Memory B cell (primary cell): ENCODE measurements around the gene ROR2.
A peak's percentile ranks its signal among the peaks of the same experiment; 100 is the strongest.
"Not testable (repeated sequence)": the region's sequence is repeated elsewhere in the genome, so short reads cannot be mapped to it uniquely, and the experiment has no call there.

Experiments used
- ATAC-seq: fragments of 150-1000 bp; cut with Tn5 transposase; 2 replicates; pipeline ENCODE4 v1.10.0; 2021; ENCODE audit warnings: low read depth, mild to moderate bottlenecking, moderate library complexity
- DNase-seq, 2 donors: peaks; one replicate each; pipeline ENCODE4 v3.0.0; 2022; ENCODE audit warnings: low spot score in 2 of 2
- H3K27ac Mint-ChIP-seq: one replicate; pipeline ENCODE4 v1.8.0; 2022; ENCODE audit warnings: mild to moderate bottlenecking, moderate library complexity, mixed read lengths
- H3K27me3 Mint-ChIP-seq: one replicate; pipeline ENCODE4 v1.8.0; 2022; ENCODE audit warnings: mixed read lengths
- H3K36me3 Mint-ChIP-seq: one replicate; pipeline ENCODE4 v1.8.0; 2022; ENCODE audit warnings: mild to moderate bottlenecking, mixed read lengths
- H3K4me1 Mint-ChIP-seq: one replicate; pipeline ENCODE4 v1.8.0; 2022; ENCODE audit warnings: mixed read lengths
- H3K4me3 Mint-ChIP-seq: one replicate; pipeline ENCODE4 v1.8.0; 2022; ENCODE audit warnings: mild to moderate bottlenecking, moderate library complexity, mixed read lengths
- H3K9me3 Mint-ChIP-seq: one replicate; pipeline ENCODE4 v1.8.0; 2022; ENCODE audit warnings: mixed read lengths

The ROR2 gene

DNA sequence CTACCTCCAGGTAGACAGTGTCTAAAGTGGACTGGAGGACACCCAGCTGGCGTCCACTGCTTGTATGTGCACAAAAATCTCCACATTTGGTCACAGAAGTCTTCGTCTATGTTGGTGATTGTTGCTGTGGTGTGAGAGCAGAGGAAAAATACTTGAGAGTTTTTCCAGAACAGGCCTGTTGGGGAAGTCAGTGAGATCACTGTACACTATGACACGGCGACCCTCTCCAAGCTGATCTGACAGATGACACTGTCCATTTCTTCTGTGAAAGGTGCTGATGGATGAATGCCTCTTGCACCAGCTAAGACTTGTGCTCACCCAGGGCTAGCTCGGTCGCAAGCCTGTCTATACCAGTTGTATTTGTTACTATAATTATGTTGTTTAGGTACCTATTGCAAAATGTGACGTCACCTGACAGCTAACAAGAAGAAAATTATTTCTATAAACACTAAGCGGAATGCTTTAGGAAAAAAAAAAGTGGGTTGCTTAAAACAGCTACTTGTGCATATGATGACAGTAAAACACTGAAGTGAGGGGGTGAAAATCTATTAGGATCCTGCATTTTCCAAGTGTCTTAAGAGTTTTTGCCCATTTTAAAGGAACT lies 142.3 kb downstream of the ROR2 start:
- Mint-ChIP-seq H3K27me3 (peaks cover 5% of the 10 kb centered on the region), H3K9me3 (no peaks in the 10 kb centered on the region), H3K4me3 (no peak overlapping the region), H3K36me3 (no peaks in the 10 kb centered on the region), H3K27ac (no peak overlapping the region), H3K4me1 (no peaks in the 10 kb centered on the region)
- ATAC-seq (no peak), DNase-seq (no peak)

DNA sequence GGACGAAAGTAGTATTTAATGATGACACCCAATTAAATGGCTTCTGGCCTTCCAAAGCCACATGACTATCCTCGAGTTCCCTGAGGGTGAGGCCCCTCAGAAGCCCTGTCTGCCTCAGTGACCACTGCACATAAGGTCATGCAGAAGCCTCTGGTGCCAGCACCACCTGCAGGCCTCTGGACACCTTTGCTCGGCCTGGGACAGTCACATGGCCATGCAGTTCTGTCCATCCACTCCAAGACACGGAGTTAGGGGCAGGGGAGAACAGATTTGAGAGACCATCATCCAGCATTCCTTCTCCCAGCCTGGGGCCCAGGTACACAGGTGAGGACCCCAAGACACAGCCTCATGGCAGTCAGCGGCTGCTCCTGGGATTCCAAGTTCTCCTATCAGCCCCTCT lies 145.0 kb downstream of the ROR2 start:
- Mint-ChIP-seq H3K4me1 (no peaks in the 10 kb centered on the region), H3K9me3 (no peaks in the 10 kb centered on the region), H3K36me3 (no peaks in the 10 kb centered on the region), H3K4me3 (no peak overlapping the region), H3K27ac (no peak overlapping the region), H3K27me3 (peaks cover 8% of the 10 kb centered on the region)
- DNase-seq (no peak), ATAC-seq (no peak)

DNA sequence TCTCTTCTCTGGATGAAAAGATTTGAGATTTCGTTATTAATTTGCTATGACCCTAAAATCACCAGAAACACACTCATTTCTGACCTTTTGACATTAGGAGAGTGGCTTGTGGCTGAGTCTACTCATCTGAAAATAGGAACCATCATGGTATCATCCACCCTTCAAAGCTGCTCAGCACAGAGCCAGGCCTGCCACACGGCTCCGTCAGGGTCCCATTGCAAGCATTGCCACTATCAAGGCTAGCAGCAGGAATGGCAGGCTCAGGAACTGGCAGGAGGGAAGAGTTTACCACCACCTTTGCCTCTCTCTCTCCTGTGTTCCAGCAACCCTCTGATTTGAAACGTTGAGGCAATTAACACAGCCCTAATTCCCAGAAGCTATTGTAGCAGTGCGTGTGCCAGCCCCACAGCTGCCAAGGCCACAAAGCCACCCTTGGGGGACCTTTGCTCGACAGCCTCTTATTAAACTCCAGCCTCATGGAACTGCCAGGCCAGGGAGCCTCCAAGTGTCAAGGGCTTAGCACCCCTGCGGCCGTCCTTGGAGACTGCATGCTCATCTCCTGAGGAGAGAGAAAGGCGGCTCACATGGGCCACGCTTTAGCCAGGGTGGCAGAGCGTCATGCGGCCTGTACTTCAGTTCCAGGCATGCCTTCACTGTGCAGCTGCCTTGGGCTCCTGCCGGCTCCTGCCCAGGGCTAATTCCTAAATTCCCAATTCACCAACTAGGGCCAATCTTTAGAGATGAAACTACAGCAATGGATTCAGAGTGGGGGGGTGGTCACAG lies 145.9 kb downstream of the ROR2 start:
- no peak for ATAC-seq
- DNase-seq: no peak
- H3K4me1 Mint-ChIP-seq: peaks cover under 1% of the 10 kb centered on the region

DNA sequence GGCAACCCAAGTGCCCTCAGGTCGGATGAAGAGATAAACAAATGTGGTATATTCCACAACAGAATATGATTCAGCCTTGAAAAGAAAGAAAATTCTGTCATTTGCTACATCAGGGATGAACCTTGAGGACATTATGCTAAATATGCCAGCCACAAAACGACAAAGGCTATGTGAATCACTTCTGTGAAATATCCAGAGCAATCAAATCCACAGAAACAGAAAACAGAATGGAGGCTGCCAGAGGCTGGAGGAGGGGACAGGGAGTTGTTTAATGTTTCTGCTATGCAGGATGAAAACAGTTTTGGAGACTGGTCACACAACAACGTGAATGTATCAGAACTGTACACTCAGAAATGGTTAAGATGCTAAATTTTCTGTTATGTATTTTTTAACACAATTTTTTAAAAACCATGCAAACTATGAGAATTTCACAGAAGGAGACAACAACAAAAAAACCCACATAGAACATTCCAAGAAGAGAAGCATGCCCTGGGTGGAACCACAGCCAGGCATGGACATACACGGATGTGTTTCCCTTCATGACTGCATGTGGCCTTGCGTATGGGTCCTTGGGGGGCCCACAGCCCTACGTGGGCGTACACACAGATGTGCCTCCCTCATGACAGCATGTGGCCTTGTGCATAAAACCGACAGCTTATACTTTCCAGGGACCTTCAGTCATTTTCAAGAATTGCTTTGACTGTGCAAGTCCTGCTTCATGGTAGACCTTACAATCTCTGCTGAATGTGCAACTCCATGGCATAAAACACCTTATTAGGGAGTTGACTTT lies 146.7 kb downstream of the ROR2 start:
- DNase-seq: no peak
- Mint-ChIP-seq H3K36me3 (no peaks in the 10 kb centered on the region), H3K4me1 (peaks cover 7% of the 10 kb centered on the region), H3K9me3 (no peaks in the 10 kb centered on the region), H3K27me3 (peaks cover 12% of the 10 kb centered on the region), H3K27ac (no peak overlapping the region), H3K4me3 (no peak overlapping the region)
- no peak for ATAC-seq

More for the DNA sequence above, 145.9 kb downstream of the ROR2 start:
- Mint-ChIP-seq H3K27me3 (peaks cover 12% of the 10 kb centered on the region), H3K4me3 (no peak overlapping the region), H3K27ac (no peak overlapping the region), H3K9me3 (no peaks in the 10 kb centered on the region), H3K36me3 (no peaks in the 10 kb centered on the region)

DNA sequence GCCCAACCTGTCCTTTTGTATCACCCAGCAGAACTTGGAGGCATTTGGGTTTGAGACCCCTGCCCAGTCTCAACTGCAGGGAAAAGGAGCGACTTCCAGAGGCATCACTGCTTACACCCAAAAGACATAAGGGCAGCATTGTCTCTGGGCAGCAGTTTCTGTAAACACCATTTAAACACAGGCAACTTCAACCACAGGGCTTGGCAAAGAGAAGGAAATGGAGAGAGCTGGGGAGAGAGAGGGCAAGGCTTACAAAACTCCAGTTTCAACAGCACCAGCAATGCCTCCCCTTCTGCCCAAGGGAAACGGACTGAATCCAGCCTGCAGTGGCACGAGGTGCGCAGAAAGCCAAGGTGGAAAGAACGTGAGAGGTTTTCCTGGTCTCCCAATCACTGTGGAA lies 147.6 kb downstream of the ROR2 start:
- Mint-ChIP-seq H3K27me3 (peaks cover 12% of the 10 kb centered on the region), H3K36me3 (no peaks in the 10 kb centered on the region), H3K9me3 (no peaks in the 10 kb centered on the region), H3K4me1 (peaks cover 7% of the 10 kb centered on the region), H3K4me3 (no peak overlapping the region), H3K27ac (no peak overlapping the region)
- ATAC-seq (no peak), DNase-seq (no peak)

DNA sequence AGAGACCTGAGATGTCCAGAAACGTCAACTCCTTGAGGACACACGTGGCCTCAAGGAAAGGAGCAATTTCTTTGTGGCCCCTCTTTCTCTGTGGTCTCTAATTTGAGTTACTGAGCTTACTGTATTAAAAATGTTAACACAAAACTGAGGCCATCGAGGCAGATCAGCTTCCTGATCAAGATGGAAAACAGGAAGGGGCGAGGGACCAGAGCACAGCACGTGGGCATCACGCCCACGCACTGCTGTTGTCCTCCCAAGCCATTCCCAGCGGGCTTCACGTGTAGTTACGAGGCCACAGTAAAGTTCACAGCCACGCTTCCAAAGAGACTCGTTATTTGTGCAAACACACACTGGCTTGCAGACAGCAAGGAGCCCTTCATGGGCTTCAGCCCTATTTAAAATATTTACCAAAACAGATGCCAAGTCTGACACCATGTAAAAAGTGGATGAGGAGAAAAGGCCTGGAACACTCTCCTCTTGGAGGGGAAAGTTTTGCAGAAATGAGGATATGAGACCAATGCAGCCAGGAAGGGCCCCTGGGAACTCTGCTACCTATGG lies 149.5 kb downstream of the ROR2 start:
- H3K27me3 Mint-ChIP-seq: peaks cover 11% of the 10 kb centered on the region
- ATAC-seq (no peak), DNase-seq (no peak)
- H3K36me3 Mint-ChIP-seq: no peaks in the 10 kb centered on the region
- no peak overlapping the region for H3K27ac Mint-ChIP-seq
- H3K4me1 Mint-ChIP-seq: peaks cover 7% of the 10 kb centered on the region
- no peak overlapping the region for H3K4me3 Mint-ChIP-seq
- no peaks in the 10 kb centered on the region for H3K9me3 Mint-ChIP-seq

DNA sequence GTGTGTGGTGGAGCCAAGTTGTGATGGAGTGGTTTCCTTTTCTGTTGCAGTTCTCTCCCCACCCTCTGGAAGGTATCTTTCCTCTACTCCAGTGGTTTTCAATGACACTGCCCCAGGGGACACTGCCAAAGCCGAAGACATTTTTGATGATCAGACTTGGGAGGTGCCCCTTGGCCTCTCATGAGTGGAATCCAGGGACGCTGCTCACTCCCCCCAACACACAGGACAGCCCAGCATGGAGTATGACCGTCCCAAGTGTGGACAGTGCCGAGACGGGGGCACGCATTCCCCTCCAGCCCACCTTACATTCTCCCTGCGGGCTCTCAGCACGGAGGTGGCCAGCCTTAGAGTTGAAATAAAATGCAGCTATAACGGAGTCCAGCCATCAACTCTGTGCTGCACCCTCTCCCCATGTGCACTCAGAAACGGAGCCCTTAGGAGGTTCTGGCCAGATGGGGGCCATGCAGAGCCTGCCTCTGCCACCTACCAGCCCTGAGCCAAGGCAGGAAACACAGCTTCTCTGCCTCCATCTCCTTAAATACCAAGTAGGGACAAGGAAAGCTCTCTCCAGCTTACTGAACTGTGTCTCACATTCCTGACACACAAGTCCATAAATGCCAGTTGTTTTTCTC lies 150.8 kb downstream of the ROR2 start:
- Mint-ChIP-seq H3K4me3 (peak overlapping the region; percentile 70), H3K36me3 (no peaks in the 10 kb centered on the region), H3K27me3 (peaks cover 10% of the 10 kb centered on the region), H3K9me3 (no peaks in the 10 kb centered on the region), H3K4me1 (peaks cover 7% of the 10 kb centered on the region), H3K27ac (no peak overlapping the region)
- no peak for DNase-seq
- ATAC-seq: no peak

DNA sequence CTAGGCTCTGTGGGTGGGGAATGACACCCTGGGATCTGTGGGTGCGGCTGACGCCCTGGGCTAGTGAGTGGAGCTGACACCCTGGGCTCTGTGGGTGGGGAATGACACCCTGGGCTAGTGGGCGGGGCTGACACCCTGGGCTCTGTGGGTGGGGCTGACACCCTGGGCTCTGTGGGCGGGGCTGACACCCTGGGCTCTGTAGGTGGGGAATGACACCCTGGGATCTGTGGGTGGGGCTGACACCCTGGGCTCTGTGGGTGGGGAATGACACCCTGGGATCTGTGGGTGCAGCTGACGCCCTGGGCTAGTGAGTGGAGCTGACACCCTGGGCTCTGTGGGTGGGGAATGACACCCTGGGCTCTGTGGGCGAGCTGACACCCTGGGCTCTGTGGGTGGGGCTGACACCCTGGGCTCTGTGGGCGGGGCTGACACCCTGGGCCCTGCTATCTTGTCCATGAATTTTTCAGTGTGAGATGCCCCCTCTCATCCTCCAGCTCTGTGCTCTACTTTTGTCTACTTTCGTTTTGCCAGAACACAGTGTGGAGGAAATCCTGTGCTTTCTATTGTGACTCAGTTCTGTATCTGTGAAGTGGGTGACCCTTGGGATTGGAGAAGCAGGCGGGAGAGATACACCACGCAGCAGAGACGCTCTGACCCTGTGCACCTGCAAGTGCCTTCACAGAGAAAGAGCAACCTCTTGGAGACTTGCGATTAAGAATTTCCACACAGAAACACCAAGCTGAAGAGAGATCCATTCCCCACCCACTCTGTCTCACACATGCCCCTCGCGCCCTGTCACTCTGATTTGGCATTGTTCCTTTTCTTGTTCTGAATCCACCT lies 151.5 kb downstream of the ROR2 start:
- H3K27me3 Mint-ChIP-seq: peaks cover 10% of the 10 kb centered on the region
- not testable (repeated sequence) for H3K27ac Mint-ChIP-seq, H3K36me3 Mint-ChIP-seq, H3K4me1 Mint-ChIP-seq, DNase-seq, H3K9me3 Mint-ChIP-seq
- H3K4me3 Mint-ChIP-seq: peak overlapping the region; percentile 70
- ATAC-seq: peak; percentile 24

DNA sequence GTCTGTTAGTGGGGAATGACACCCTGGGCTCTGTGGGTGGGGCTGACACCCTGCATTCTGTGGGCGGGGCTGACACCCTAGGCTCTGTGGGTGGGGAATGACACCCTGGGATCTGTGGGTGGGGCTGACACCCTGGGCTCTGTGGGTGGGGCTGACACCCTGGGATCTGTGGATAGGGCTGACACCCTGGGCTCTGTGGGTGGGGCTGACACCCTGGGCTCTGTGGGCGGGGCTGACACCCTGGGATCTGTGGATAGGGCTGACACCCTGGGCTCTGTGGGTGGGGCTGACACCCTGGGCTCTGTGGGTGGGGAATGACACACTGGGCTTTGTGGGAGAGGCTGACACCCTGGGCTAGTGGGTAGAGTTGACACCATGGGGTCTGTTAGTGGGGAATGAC lies 152.5 kb downstream of the ROR2 start:
- H3K27me3 Mint-ChIP-seq, H3K4me1 Mint-ChIP-seq, H3K4me3 Mint-ChIP-seq: not testable (repeated sequence)

DNA sequence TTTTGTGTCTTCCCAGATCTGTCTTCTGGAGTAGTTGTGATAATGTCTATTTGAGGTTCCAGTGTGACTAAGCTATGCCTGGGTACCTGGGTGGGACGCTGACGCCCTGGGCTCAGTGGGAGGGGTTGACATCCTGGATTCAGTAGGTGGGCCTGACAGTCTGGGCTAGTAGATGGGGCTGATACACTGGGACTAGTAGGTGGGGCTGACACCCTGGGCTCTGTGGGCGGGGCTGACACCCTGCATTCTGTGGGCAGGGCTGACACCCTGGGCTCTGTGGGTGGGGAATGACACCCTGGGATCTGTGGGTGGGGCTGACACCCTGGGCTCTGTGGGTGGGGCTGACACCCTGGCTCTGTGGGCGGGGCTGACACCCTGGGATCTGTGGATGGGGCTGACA lies 153.5 kb downstream of the ROR2 start:
- H3K9me3 Mint-ChIP-seq, ATAC-seq, H3K36me3 Mint-ChIP-seq, H3K4me3 Mint-ChIP-seq, H3K27ac Mint-ChIP-seq, DNase-seq, H3K4me1 Mint-ChIP-seq, H3K27me3 Mint-ChIP-seq: not testable (repeated sequence)

More for the DNA sequence above, 152.5 kb downstream of the ROR2 start:
- not testable (repeated sequence) for DNase-seq, H3K9me3 Mint-ChIP-seq, H3K36me3 Mint-ChIP-seq, ATAC-seq, H3K27ac Mint-ChIP-seq

DNA sequence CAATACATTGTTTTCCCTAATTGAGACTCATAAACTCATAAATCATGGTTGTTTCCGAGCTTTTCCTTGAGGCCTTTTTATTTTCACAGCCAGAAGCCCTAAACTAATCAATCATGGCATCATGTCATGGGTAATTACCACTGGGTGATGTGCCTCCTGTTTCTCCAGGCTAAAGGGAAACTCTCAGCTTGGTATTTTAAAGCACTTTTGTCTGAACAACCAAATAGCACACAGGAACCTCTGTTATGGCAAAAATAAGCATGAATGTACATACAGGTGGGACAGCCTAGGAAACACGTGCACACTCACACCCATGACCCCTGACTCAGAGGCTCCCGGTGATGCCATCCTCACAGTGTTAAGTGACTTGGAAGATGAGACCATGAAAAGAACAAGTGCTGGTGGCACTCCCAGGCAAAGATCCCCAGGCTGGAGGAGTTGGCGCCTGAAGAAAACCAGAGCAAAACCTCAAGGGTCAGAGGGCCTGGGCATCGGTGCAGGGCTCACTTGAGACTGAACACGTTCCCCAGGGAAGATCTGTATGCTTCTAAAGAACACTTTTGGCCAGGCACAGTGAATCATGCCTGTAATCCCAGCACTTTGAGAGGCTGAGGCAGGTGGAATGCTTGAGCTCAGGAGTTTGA lies 154.3 kb downstream of the ROR2 start:
- no peaks in the 10 kb centered on the region for H3K9me3 Mint-ChIP-seq
- no peak for ATAC-seq
- no peak for DNase-seq
- peaks cover 5% of the 10 kb centered on the region for H3K27me3 Mint-ChIP-seq
- H3K27ac Mint-ChIP-seq: no peak overlapping the region
- peaks cover 7% of the 10 kb centered on the region for H3K4me1 Mint-ChIP-seq
- H3K36me3 Mint-ChIP-seq: no peaks in the 10 kb centered on the region
- no peak overlapping the region for H3K4me3 Mint-ChIP-seq

DNA sequence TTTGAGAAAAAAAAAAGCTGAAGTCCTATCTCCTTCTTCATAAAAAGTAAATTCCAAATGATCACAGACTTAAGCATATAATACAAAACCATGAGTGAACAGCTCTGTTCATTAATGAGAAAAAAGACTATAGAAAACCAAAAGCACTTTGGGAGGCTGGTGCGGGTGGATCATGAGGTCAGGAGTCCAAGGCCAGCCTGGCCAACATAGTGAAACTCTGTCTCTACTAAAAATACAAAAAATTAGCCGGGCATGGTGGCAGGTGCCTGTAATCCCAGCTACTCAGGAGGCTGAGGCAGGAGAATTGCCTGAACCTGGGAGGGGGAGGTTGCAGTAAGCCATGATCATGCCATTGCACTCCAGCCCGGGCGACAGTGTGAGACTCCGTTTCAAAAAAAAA lies 156.7 kb downstream of the ROR2 start:
- DNase-seq, H3K36me3 Mint-ChIP-seq, H3K4me1 Mint-ChIP-seq, H3K27me3 Mint-ChIP-seq, H3K4me3 Mint-ChIP-seq, H3K27ac Mint-ChIP-seq, ATAC-seq, H3K9me3 Mint-ChIP-seq: not testable (repeated sequence)

DNA sequence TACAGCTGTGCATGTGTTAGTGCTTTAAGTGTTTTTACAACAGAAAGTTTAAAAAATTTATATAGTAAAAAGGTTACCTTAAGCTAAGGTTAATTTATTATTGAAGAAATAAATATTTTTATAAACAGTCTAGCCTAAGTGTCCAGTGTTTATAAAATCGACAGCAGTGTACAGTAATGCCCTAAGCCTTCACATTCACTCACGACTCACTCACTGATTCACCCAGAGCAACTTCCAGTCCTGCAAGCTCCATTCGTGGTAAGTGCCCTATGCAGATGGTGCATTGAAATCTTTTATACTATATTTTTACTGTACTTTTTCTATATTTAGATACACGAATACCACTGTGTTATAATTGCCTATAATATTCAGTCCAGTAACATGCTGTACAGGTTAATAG lies 159.1 kb downstream of the ROR2 start:
- Mint-ChIP-seq H3K4me1 (no peaks in the 10 kb centered on the region), H3K27ac (no peak overlapping the region), H3K36me3 (peaks cover 2% of the 10 kb centered on the region), H3K27me3 (no peaks in the 10 kb centered on the region), H3K4me3 (no peak overlapping the region), H3K9me3 (peaks cover 5% of the 10 kb centered on the region)
- ATAC-seq (no peak), DNase-seq (no peak)
